Trophoblast cell (in vitro differentiated cells and primary cell): ENCODE measurements around the gene BMS1.

ENCODE experiments used
- DNase-seq, 2 donors: peaks; one replicate each; pipeline ENCODE4 v3.0.0-alpha.2; 2016
- H2AFZ ChIP-seq: 2 replicates; pipeline ENCODE4 v1.6.1; 2013; ENCODE audit warnings: low read length, moderate library complexity, mild to moderate bottlenecking; ENCODE audit not compliant: insufficient read depth, poor library complexity
- H2AK5ac ChIP-seq: 2 replicates; pipeline ENCODE4 v1.6.1; 2013; ENCODE audit warnings: mild to moderate bottlenecking, low read length
- H2BK120ac ChIP-seq: 2 replicates; pipeline ENCODE4 v1.6.1; 2013; ENCODE audit warnings: low read length, mild to moderate bottlenecking, moderate library complexity; ENCODE audit not compliant: insufficient read depth, poor library complexity
- H2BK12ac ChIP-seq: 2 replicates; pipeline ENCODE4 v1.6.1; 2013; ENCODE audit warnings: mild to moderate bottlenecking, low read length, moderate library complexity
- H2BK5ac ChIP-seq: 2 replicates; pipeline ENCODE4 v1.6.1; 2013; ENCODE audit warnings: low read length, low read depth, moderate library complexity, mild to moderate bottlenecking; ENCODE audit not compliant: poor library complexity
- H3K14ac ChIP-seq: 2 replicates; pipeline ENCODE4 v1.6.1; 2013; ENCODE audit warnings: mild to moderate bottlenecking, low read length
- H3K18ac ChIP-seq: 2 replicates; pipeline ENCODE4 v1.6.1; 2013; ENCODE audit warnings: mild to moderate bottlenecking, low read length
- H3K23ac ChIP-seq: 2 replicates; pipeline ENCODE4 v1.6.1; 2013; ENCODE audit warnings: low read length
- H3K27ac ChIP-seq: 2 replicates; pipeline ENCODE4 v1.5.1; 2013; ENCODE audit warnings: low read depth, mild to moderate bottlenecking, inconsistent platforms, low read length, moderate library complexity
- H3K27me3 ChIP-seq: 2 replicates; pipeline ENCODE4 v1.6.1; 2013; ENCODE audit warnings: inconsistent platforms, mild to moderate bottlenecking, low read length, moderate library complexity; ENCODE audit not compliant: insufficient read depth
- H3K36me3 ChIP-seq, 2 experiments: 1 replicate in 1 of 2; 2 replicates in 1 of 2; pipeline ENCODE4 v1.6.1; 2013; ENCODE audit warnings: low read length in 2 of 2, mild to moderate bottlenecking in 2 of 2, moderate library complexity in 1 of 2; ENCODE audit not compliant: insufficient read depth in 2 of 2, control insufficient read depth in 1 of 2
- H3K4ac ChIP-seq: 2 replicates; pipeline ENCODE4 v1.6.1; 2013; ENCODE audit warnings: low read depth, mild to moderate bottlenecking, low read length, moderate library complexity
- H3K4me1 ChIP-seq, 2 experiments: 1 replicate in 1 of 2; 2 replicates in 1 of 2; pipeline ENCODE4 v1.6.1; 2013; ENCODE audit warnings: low read length in 2 of 2, mild to moderate bottlenecking in 2 of 2, moderate library complexity in 1 of 2; ENCODE audit not compliant: insufficient read depth in 2 of 2, control insufficient read depth in 1 of 2
- H3K4me2 ChIP-seq: 2 replicates; pipeline ENCODE4 v1.6.1; 2013; ENCODE audit warnings: inconsistent platforms, mild to moderate bottlenecking, low read length, moderate library complexity
- H3K4me3 ChIP-seq: 2 replicates; pipeline ENCODE4 v1.5.1; 2013; ENCODE audit warnings: mild to moderate bottlenecking, low read depth, low read length, inconsistent platforms
- H3K79me1 ChIP-seq: one replicate; pipeline ENCODE4 v1.6.1; 2013; ENCODE audit warnings: low read length
- H3K79me2 ChIP-seq: 2 replicates; pipeline ENCODE4 v1.6.1; 2013; ENCODE audit warnings: low read length, mild to moderate bottlenecking; ENCODE audit not compliant: control insufficient read depth, insufficient read depth, poor library complexity
- H3K9ac ChIP-seq: 2 replicates; pipeline ENCODE4 v1.6.1; 2013; ENCODE audit warnings: mild to moderate bottlenecking, low read length
- H3K9me3 ChIP-seq: 2 replicates; pipeline ENCODE4 v1.6.1; 2013; ENCODE audit warnings: low read depth, mild to moderate bottlenecking, control low read depth, inconsistent platforms, low read length; ENCODE audit not compliant: insufficient read depth
- H4K12ac ChIP-seq: 2 replicates; pipeline ENCODE4 v1.6.1; 2013; ENCODE audit warnings: low read depth, mild to moderate bottlenecking, low read length, moderate library complexity
- H4K8ac ChIP-seq: 2 replicates; pipeline ENCODE4 v1.6.1; 2013; ENCODE audit warnings: low read depth, mild to moderate bottlenecking, low read length, moderate library complexity
- H4K91ac ChIP-seq: one replicate; pipeline ENCODE4 v1.6.1; 2013; ENCODE audit warnings: low read depth, mild to moderate bottlenecking, low read length, moderate library complexity
- WGBS: extraction: QIAGEN DNeasy Blood & Tissue Kit; methylation state at CpG from one replicate; pipeline ENCODE4 v1.1.7; 2013; ENCODE audit warnings: missing lambda C conversion rate; ENCODE audit not compliant: insufficient read length, insufficient coverage; ENCODE audit errors: extremely low coverage; 5-methylcytosine and 5-hydroxymethylcytosine counted together

Gene BMS1

GRCh38 chr10:42754155-42755027 lies 28.2 kb upstream of the BMS1 start:
- Histone ChIP-seq H3K36me3 (no peaks in the 10 kb centered on the region), H3K4me1 (peaks cover 12% of the 10 kb centered on the region in 2 experiments), H3K14ac (peak overlapping the region; percentile 13), H3K79me1 (no peaks in the 10 kb centered on the region), H3K27me3 (peaks cover 38% of the 10 kb centered on the region), H3K4me2 (peak overlapping the region; percentile 76), H3K9ac (no peak overlapping the region), H2AK5ac (no peak overlapping the region), H4K8ac (no peak overlapping the region), H2BK120ac (peak overlapping the region; percentile 34), H4K91ac (no peak overlapping the region), H2AFZ (peak overlapping the region; percentile 50), H3K9me3 (peaks cover 23% of the 10 kb centered on the region), H2BK12ac (no peak overlapping the region), H3K23ac (no peak overlapping the region), H3K27ac (no peak overlapping the region), H3K18ac (no peak overlapping the region), H3K4ac (no peak overlapping the region), H3K79me2 (no peaks in the 10 kb centered on the region), H4K12ac (peak overlapping the region; percentile 20), H3K4me3 (peak overlapping the region; percentile 43), H2BK5ac (no peak overlapping the region)
- DNase-seq: peak in 1 of 2 donors; percentile 60
- no CpG with 5 or more reads among the region's 89 CpGs for WGBS

DNA sequence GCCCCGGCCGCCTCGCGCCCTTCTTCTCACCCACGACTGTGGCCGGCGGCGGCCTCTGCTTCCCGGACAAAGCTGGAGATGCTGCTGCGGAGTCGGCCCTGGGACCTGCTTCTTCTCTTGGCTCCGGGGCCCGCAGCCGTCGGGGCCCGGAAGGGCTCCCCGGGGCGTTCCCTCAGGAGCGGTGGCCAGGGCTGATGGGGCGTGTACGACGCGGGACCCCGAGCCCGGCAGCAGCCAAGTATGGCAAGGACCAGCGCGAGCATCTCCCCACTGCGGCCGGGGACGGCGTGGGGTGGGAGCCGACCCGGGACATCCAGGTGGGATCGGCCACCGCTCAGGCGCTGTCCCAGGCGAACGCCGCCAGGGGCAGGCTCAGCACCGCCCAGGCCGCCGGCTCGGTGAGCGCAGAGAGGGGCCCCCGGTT lies 27.6 kb upstream of the BMS1 start:
- no peak overlapping the region for H3K18ac ChIP-seq
- H3K27me3 ChIP-seq: peaks cover 38% of the 10 kb centered on the region
- H4K8ac ChIP-seq: no peak overlapping the region
- H3K9me3 ChIP-seq: peaks cover 23% of the 10 kb centered on the region
- no peak overlapping the region for H3K4ac ChIP-seq
- H2AFZ ChIP-seq: no peak overlapping the region
- peak overlapping the region; percentile 34 for H2BK120ac ChIP-seq
- H3K4me2 ChIP-seq: peak overlapping the region; percentile 76
- no peak overlapping the region for H3K23ac ChIP-seq
- H2BK12ac ChIP-seq: no peak overlapping the region
- no peak overlapping the region for H4K91ac ChIP-seq
- H3K79me1 ChIP-seq: no peaks in the 10 kb centered on the region
- H2BK5ac ChIP-seq: no peak overlapping the region
- no CpG with 5 or more reads among the region's 45 CpGs for WGBS
- no peak overlapping the region for H3K27ac ChIP-seq
- peaks cover 12% of the 10 kb centered on the region in 2 experiments for H3K4me1 ChIP-seq
- H3K4me3 ChIP-seq: no peak overlapping the region
- H4K12ac ChIP-seq: no peak overlapping the region
- H2AK5ac ChIP-seq: no peak overlapping the region
- no peaks in the 10 kb centered on the region for H3K36me3 ChIP-seq
- DNase-seq: no peak
- H3K9ac ChIP-seq: no peak overlapping the region
- no peak overlapping the region for H3K14ac ChIP-seq
- no peaks in the 10 kb centered on the region for H3K79me2 ChIP-seq

DNA sequence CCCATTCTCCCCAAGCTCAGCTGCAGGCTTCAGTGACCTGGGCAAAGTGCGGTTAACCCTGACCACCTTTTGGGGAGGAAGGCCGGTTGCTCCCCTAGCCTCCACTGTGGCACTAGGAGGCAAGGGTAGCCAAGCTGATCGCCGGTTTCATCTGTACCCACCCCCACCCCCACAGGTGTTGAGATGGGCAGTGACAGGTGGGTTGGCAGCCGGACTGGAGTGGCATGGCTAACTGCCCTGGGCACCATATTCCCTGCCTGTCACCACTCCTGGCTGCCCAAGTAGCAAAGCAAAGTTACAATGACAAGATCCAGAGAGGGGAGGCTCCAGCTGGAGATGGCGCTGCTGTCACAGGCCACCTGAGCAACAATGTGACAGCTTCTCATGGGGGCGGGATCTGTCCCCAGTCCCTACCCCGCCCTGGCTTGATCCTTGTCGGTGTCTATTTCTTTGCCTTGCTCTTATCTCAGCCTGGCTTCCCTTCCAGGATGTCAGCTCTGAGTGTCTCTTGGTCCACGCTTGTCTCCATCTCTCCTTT lies 27.0 kb upstream of the BMS1 start:
- H3K9me3 ChIP-seq: peaks cover 23% of the 10 kb centered on the region
- no peaks in the 10 kb centered on the region for H3K79me2 ChIP-seq
- no peak overlapping the region for H3K18ac ChIP-seq
- H3K79me1 ChIP-seq: no peaks in the 10 kb centered on the region
- no peak overlapping the region for H4K12ac ChIP-seq
- H3K27ac ChIP-seq: no peak overlapping the region
- no peak overlapping the region for H3K4ac ChIP-seq
- no peak overlapping the region for H2BK5ac ChIP-seq
- no peak overlapping the region for H3K23ac ChIP-seq
- no peak overlapping the region for H2BK12ac ChIP-seq
- H3K14ac ChIP-seq: no peak overlapping the region
- H3K4me3 ChIP-seq: no peak overlapping the region
- peaks cover 12% of the 10 kb centered on the region in 2 experiments for H3K4me1 ChIP-seq
- no CpG with 5 or more reads among the region's 10 CpGs for WGBS
- H2AFZ ChIP-seq: no peak overlapping the region
- peaks cover 38% of the 10 kb centered on the region for H3K27me3 ChIP-seq
- no peak for DNase-seq
- no peak overlapping the region for H2AK5ac ChIP-seq
- H2BK120ac ChIP-seq: no peak overlapping the region
- H3K4me2 ChIP-seq: no peak overlapping the region
- no peak overlapping the region for H3K9ac ChIP-seq
- H4K8ac ChIP-seq: no peak overlapping the region
- no peaks in the 10 kb centered on the region for H3K36me3 ChIP-seq
- no peak overlapping the region for H4K91ac ChIP-seq

DNA sequence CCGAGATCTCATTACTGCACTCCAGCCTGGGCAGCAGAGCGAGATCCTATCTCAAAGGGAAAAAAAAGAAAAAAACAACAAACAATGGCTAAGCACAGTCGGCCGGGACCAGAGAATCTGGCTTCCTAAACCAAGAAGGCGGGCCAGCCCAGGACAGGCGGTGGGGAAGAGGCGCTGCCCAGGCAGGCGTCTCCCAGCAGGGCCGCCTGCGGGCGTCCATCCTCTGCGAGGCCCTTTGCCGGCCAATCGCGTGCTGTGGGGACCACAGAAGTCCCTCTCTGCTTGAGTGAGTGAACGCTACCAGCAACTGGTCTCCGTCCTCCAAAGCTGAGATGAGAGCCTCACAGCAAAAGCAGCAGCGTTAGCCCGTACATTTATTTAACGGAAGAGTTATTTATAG lies 14.7 kb upstream of the BMS1 start:
- Histone ChIP-seq H3K27ac (no peak overlapping the region), H3K4me1 (no peaks in the 10 kb centered on the region), H4K12ac (no peak overlapping the region), H3K27me3 (no peaks in the 10 kb centered on the region), H2BK5ac (no peak overlapping the region), H3K36me3 (no peaks in the 10 kb centered on the region), H3K4me2 (no peak overlapping the region), H3K4ac (no peak overlapping the region), H3K4me3 (no peak overlapping the region), H2BK120ac (no peak overlapping the region), H2AK5ac (no peak overlapping the region), H3K79me1 (no peaks in the 10 kb centered on the region), H4K91ac (no peak overlapping the region), H3K9me3 (peaks cover 31% of the 10 kb centered on the region), H3K23ac (no peak overlapping the region), H3K9ac (no peak overlapping the region), H3K79me2 (no peaks in the 10 kb centered on the region), H2BK12ac (no peak overlapping the region), H4K8ac (no peak overlapping the region), H3K14ac (no peak overlapping the region), H2AFZ (no peak overlapping the region), H3K18ac (no peak overlapping the region)
- no peak for DNase-seq
- WGBS: no CpG with 5 or more reads among the region's 20 CpGs
